ENCODE results near the gene ASTN2. TPM values are rescaled to one million over a fixed set of nuclear protein-coding genes. Genes with fewer than 3 reads are reported as not detected.

Gene ASTN2
- total RNA-seq, 1 experiment from 2014 or later, result 4.8 TPM

- no peaks in the 10 kb centered on the region for H3K79me2 ChIP-seq (ENCODE audit: insufficient read depth, low read length)
- DNase-seq (ENCODE audit: low read depth, low spot score) (no peak), ATAC-seq (no peak)
- ChIA-PET POLR2A (no interaction called here), RAD21 (ENCODE audit: low non-redundant PET in 1 of 2, low total read pairs in 2 of 2, uncharacterized antibody in 2 of 2, unreplicated experiment in 2 of 2) (no interaction called here), CTCF (no interaction called here)
- H3K4me3 ChIP-seq (replicated peaks in 1 of 2; ENCODE audit: low read depth in 1 of 2, low read length in 2 of 2), result no peak overlapping the region
- H4K20me1 ChIP-seq (ENCODE audit: insufficient read depth), result no peaks in the 10 kb centered on the region
- H3K4me2 ChIP-seq (ENCODE audit: low read length), result no peak overlapping the region
- H3K9ac ChIP-seq (ENCODE audit: low read length), result no peak overlapping the region
- H3K9me3 ChIP-seq (ENCODE audit: control insufficient read depth in 1 of 2, insufficient read depth in 1 of 2, low read depth in 1 of 2, low read length in 2 of 2), result no peaks in the 10 kb centered on the region
- H2AFZ ChIP-seq (ENCODE audit: low read depth, low read length, poor library complexity, severe bottlenecking), result no peak overlapping the region
- TF ChIP-seq TCF7L2 (IDR thresholded peaks at IDR 0.05; ENCODE audit: borderline replicate concordance, extremely low read depth, insufficient read depth, insufficient read length) (no peak), ATF3 (IDR thresholded peaks at IDR 0.05) (no peak), CTCF (IDR thresholded peaks at IDR 0.05 in 2 of 3, conservative IDR thresholded peaks at IDR 0.05 in 1 of 3; ENCODE audit: borderline replicate concordance in 1 of 3, insufficient read depth in 1 of 3, low read depth in 2 of 3, low read length in 2 of 3) (no peak), EZH2phosphoT487 (IDR thresholded peaks at IDR 0.05; ENCODE audit: borderline replicate concordance) (no peak), POLR2AphosphoS5 (IDR thresholded peaks at IDR 0.05; ENCODE audit: low read depth, low read length) (no peak), RAD21 (IDR thresholded peaks at IDR 0.05; ENCODE audit: low read depth) (no peak), CBX3 (IDR thresholded peaks at IDR 0.05; ENCODE audit: low read depth) (no peak), MAX (IDR thresholded peaks at IDR 0.05) (no peak)
- no peaks in the 10 kb centered on the region for H3K4me1 ChIP-seq (ENCODE audit: control insufficient read depth in 1 of 2, insufficient read depth in 2 of 2, low read length in 2 of 2)
- no peaks in the 10 kb centered on the region for H3K36me3 ChIP-seq (ENCODE audit: control insufficient read depth in 1 of 2, insufficient read depth in 2 of 2, low read length in 2 of 2)
- no peak overlapping the region for H3K27ac ChIP-seq (ENCODE audit: low read depth, low read length)
- intact Hi-C loops (cut with micrococcal nuclease), result no loop called here
- peaks cover 24% of the 10 kb centered on the region for H3K27me3 ChIP-seq (ENCODE audit: insufficient read depth, low read length)
- no peaks in the 10 kb centered on the region for H3K9me2 ChIP-seq (ENCODE audit: insufficient read depth)
- no TSS peak for BruUV-seq (replicated peaks)
Measured at GRCh38 chr9:116797276-116797675, 617.6 kb downstream of the ASTN2 start.

GRCh38 chr9:116796669-116797068 lies 618.2 kb downstream of the ASTN2 start:
- no peaks in the 10 kb centered on the region for H3K9me2 ChIP-seq (ENCODE audit: insufficient read depth)
- H3K9me3 ChIP-seq (ENCODE audit: control insufficient read depth in 1 of 2, insufficient read depth in 1 of 2, low read depth in 1 of 2, low read length in 2 of 2), result no peaks in the 10 kb centered on the region
- no peaks in the 10 kb centered on the region for H3K79me2 ChIP-seq (ENCODE audit: insufficient read depth, low read length)
- no peaks in the 10 kb centered on the region for H3K36me3 ChIP-seq (ENCODE audit: control insufficient read depth in 1 of 2, insufficient read depth in 2 of 2, low read length in 2 of 2)
- H3K4me1 ChIP-seq (ENCODE audit: control insufficient read depth in 1 of 2, insufficient read depth in 2 of 2, low read length in 2 of 2), result no peaks in the 10 kb centered on the region
- intact Hi-C loops (cut with micrococcal nuclease), result no loop called here
- H3K27ac ChIP-seq (ENCODE audit: low read depth, low read length), result no peak overlapping the region
- DNase-seq (ENCODE audit: low read depth, low spot score), result no peak
- no peak overlapping the region for H2AFZ ChIP-seq (ENCODE audit: low read depth, low read length, poor library complexity, severe bottlenecking)
- no peak for ATAC-seq
- BruUV-seq (replicated peaks), result no TSS peak
- H4K20me1 ChIP-seq (ENCODE audit: insufficient read depth), result no peaks in the 10 kb centered on the region
- no peak overlapping the region for H3K4me3 ChIP-seq (replicated peaks in 1 of 2; ENCODE audit: low read depth in 1 of 2, low read length in 2 of 2)
- RAD21 ChIA-PET (ENCODE audit: low non-redundant PET in 1 of 2, low total read pairs in 2 of 2, uncharacterized antibody in 2 of 2, unreplicated experiment in 2 of 2), result no interaction called here
- H3K4me2 ChIP-seq (ENCODE audit: low read length), result no peak overlapping the region
- H3K27me3 ChIP-seq (ENCODE audit: insufficient read depth, low read length), result peaks cover 25% of the 10 kb centered on the region
- no peak overlapping the region for H3K9ac ChIP-seq (ENCODE audit: low read length)
- POLR2A ChIA-PET, result no interaction called here
- CTCF ChIA-PET, result no interaction called here
- no peak for TF ChIP-seq EZH2phosphoT487 (IDR thresholded peaks at IDR 0.05; ENCODE audit: borderline replicate concordance)
- TF ChIP-seq ATF3 (IDR thresholded peaks at IDR 0.05), result no peak
- no peak for TF ChIP-seq ZBTB33 (IDR thresholded peaks at IDR 0.05; ENCODE audit: extremely low read depth, insufficient replicate concordance, low read length)
- no peak for TF ChIP-seq CTCF (IDR thresholded peaks at IDR 0.05 in 2 of 3, conservative IDR thresholded peaks at IDR 0.05 in 1 of 3; ENCODE audit: borderline replicate concordance in 1 of 3, insufficient read depth in 1 of 3, low read depth in 2 of 3, low read length in 2 of 3)
- TF ChIP-seq POLR2A (IDR thresholded peaks at IDR 0.05; ENCODE audit: borderline replicate concordance, extremely low read depth, insufficient read depth, insufficient read length), result no peak
- TF ChIP-seq ZNF274 (IDR thresholded peaks at IDR 0.05; ENCODE audit: low read depth, low read length), result no peak
- TF ChIP-seq TCF7L2 (IDR thresholded peaks at IDR 0.05; ENCODE audit: borderline replicate concordance, extremely low read depth, insufficient read depth, insufficient read length), result no peak
- TF ChIP-seq FOSL1 (IDR thresholded peaks at IDR 0.05; ENCODE audit: low read depth), result no peak
